SU-DHL-6 (cell line): ENCODE data around the gene LGR4.

ENCODE experiments used
- H2AFZ ChIP-seq: fragments of 200-600 bp; sonication (generic); 2 replicates; pipeline ENCODE4 v1.6.1; 2014; ENCODE audit warnings: low read depth, mild to moderate bottlenecking, moderate library complexity, mixed read lengths, antibody characterized with exemption, low read length; ENCODE audit not compliant: severe bottlenecking
- H3F3A ChIP-seq: fragments of 200-600 bp; shearing (Covaris generic); 2 replicates; pipeline ENCODE4 v1.6.0; 2016; ENCODE audit warnings: antibody characterized with exemption, mild to moderate bottlenecking; ENCODE audit not compliant: insufficient read depth
- H3K27ac ChIP-seq: fragments of 200-600 bp; sonication (generic); 2 replicates; pipeline ENCODE4 v1.5.1; 2016; ENCODE audit warnings: low read depth, mild to moderate bottlenecking, low read length, moderate library complexity, mixed read lengths
- H3K27me3 ChIP-seq: fragments of 200-600 bp; sonication (generic), shearing (Covaris generic); 2 replicates; pipeline ENCODE4 v1.6.0; 2014; ENCODE audit warnings: mild to moderate bottlenecking, low read length
- H3K36me3 ChIP-seq: fragments of 200-600 bp; sonication (generic); 2 replicates; pipeline ENCODE4 v1.6.1; 2014; ENCODE audit warnings: mild to moderate bottlenecking, low read length, mixed read lengths
- H3K4me2 ChIP-seq: fragments of 300-600, 200-600 bp; shearing (Covaris generic), sonication (generic); 2 replicates; pipeline ENCODE4 v1.6.0; 2014; ENCODE audit warnings: low read length, low read depth, mild to moderate bottlenecking; ENCODE audit not compliant: poor library complexity, severe bottlenecking
- H3K4me3 ChIP-seq: fragments of 200-600 bp; sonication (generic); 2 replicates; pipeline ENCODE4 v1.5.1; 2014; ENCODE audit warnings: antibody characterized with exemption, low read length, mild to moderate bottlenecking, mixed read lengths; ENCODE audit not compliant: insufficient read depth, poor library complexity, severe bottlenecking
- H3K79me2 ChIP-seq: fragments of 200-600 bp; sonication (generic); 2 replicates; pipeline ENCODE4 v1.6.1; 2014; ENCODE audit warnings: mild to moderate bottlenecking, low read length, moderate library complexity; ENCODE audit not compliant: insufficient read depth
- H3K9ac ChIP-seq: fragments of 200-600 bp; sonication (generic); 2 replicates; pipeline ENCODE4 v1.7.0; 2014; ENCODE audit warnings: mild to moderate bottlenecking, low read length
- H3K9me2 ChIP-seq: fragments of 200-600 bp; sonication (generic); replicated peaks from 2 replicates; pipeline ENCODE4 v1.6.1; 2014; ENCODE audit warnings: low read length; ENCODE audit not compliant: insufficient read depth
- H3K9me3 ChIP-seq: fragments of 200-600 bp; sonication (generic); 2 replicates; pipeline ENCODE4 v1.6.1; 2014; ENCODE audit warnings: low read length, mixed read lengths; ENCODE audit not compliant: insufficient read depth
- H4K20me1 ChIP-seq: fragments of 200-600 bp; sonication (generic); 2 replicates; pipeline ENCODE4 v1.6.1; 2014; ENCODE audit warnings: low read depth, mild to moderate bottlenecking, antibody characterized with exemption, low read length, moderate library complexity, mixed read lengths
- EZH2phosphoT487 ChIP-seq: fragments of 200-600 bp; sonication (generic), shearing (Covaris generic); conservative IDR thresholded peaks from 2 replicates; pipeline ENCODE4 v1.6.1; 2018; ENCODE audit warnings: mild to moderate bottlenecking, antibody characterized with exemption, low read length, moderate library complexity, mixed read lengths
- TF ChIP-seq, protein P1 (sequence below): fragments of 200-600 bp; sonication (generic); IDR thresholded peaks from one replicate; pipeline ENCODE4 v1.5.1; 2017; ENCODE audit warnings: antibody characterized with exemption, mild to moderate bottlenecking, low read length, moderate library complexity; ENCODE audit not compliant: insufficient read depth, poor library complexity, severe bottlenecking

The LGR4 gene

DNA sequence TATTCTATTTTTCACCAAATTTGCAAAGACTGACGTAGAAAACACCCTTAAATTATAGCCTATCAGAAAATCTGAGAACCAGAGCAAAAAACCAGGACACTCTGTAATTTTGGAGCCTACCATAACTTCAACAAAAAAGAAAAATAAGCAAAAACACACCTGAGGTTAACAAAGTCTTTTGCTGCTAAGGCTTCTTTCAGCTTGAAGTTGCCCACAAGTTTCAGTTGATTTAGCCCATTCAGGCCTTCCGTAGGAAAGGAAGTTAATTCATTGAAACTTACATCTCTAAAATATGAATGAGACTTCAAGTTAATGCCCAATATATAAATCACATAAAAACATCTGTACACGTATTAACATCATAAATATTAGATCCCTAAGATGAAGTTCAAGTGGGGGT, 99.2 kb downstream of the LGR4 start:
- Histone ChIP-seq H3K9ac (no peak overlapping the region), H3K4me3 (no peak overlapping the region), H3F3A (no peaks in the 10 kb centered on the region), H3K9me2 (no peaks in the 10 kb centered on the region), H3K79me2 (no peaks in the 10 kb centered on the region), H3K36me3 (no peaks in the 10 kb centered on the region), H2AFZ (no peak overlapping the region), H3K4me2 (no peak overlapping the region), H3K27ac (no peak overlapping the region), H3K27me3 (no peaks in the 10 kb centered on the region), H4K20me1 (no peaks in the 10 kb centered on the region), H3K9me3 (no peaks in the 10 kb centered on the region)
- TF ChIP-seq, protein P1, sequence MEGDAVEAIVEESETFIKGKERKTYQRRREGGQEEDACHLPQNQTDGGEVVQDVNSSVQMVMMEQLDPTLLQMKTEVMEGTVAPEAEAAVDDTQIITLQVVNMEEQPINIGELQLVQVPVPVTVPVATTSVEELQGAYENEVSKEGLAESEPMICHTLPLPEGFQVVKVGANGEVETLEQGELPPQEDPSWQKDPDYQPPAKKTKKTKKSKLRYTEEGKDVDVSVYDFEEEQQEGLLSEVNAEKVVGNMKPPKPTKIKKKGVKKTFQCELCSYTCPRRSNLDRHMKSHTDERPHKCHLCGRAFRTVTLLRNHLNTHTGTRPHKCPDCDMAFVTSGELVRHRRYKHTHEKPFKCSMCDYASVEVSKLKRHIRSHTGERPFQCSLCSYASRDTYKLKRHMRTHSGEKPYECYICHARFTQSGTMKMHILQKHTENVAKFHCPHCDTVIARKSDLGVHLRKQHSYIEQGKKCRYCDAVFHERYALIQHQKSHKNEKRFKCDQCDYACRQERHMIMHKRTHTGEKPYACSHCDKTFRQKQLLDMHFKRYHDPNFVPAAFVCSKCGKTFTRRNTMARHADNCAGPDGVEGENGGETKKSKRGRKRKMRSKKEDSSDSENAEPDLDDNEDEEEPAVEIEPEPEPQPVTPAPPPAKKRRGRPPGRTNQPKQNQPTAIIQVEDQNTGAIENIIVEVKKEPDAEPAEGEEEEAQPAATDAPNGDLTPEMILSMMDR, result no peak
- no peak for TF ChIP-seq EZH2phosphoT487

DNA sequence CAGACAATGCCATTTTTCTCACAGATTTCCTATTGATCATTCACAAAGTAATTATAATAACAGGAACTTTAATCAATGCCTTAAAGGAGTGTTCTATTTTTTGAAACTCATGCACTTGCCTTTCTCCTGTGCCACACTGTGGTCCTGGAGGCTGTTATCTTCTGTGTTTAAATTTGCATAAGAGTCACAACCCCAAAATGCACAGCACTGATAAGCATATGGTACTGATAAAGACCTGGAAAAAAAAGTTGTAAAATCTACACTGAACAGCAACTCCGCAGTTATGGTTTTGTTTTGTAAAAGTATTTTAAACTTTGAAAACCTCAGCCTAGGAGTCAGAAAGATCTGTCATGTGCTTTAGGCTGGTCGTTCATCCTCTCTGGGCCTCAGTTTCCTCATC, 100.4 kb downstream of the LGR4 start:
- H3K9me2 ChIP-seq, result no peaks in the 10 kb centered on the region
- H3K4me3 ChIP-seq, result no peak overlapping the region
- no peaks in the 10 kb centered on the region for H4K20me1 ChIP-seq
- no peak overlapping the region for H2AFZ ChIP-seq
- H3K27me3 ChIP-seq, result no peaks in the 10 kb centered on the region
- H3K79me2 ChIP-seq, result no peaks in the 10 kb centered on the region
- TF ChIP-seq, protein P1, result no peak
- TF ChIP-seq EZH2phosphoT487, result no peak
- no peak overlapping the region for H3K4me2 ChIP-seq
- no peaks in the 10 kb centered on the region for H3F3A ChIP-seq
- no peak overlapping the region for H3K27ac ChIP-seq
- H3K36me3 ChIP-seq, result no peaks in the 10 kb centered on the region
- no peaks in the 10 kb centered on the region for H3K9me3 ChIP-seq
- no peak overlapping the region for H3K9ac ChIP-seq

DNA sequence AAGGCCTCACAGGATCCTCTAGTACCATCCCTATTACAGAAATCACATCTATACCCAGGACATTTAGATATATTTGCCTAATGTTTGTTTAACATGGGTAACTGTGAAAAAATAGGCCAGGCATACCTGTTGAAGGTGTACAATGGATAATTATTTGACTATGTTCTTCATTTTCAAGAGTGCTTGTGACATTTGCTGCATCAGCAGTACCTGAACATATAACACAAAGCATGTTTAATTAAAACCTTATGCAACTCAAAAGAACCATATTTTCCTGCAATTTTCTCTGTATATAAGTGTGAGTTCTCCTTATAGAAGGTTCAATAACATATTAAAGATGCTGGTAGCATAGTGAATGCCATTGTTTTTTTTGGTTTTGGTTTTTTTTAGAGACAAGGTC, 101.1 kb downstream of the LGR4 start:
- TF ChIP-seq EZH2phosphoT487, result no peak
- TF ChIP-seq, protein P1, result no peak
- no peaks in the 10 kb centered on the region for H4K20me1 ChIP-seq
- no peaks in the 10 kb centered on the region for H3F3A ChIP-seq
- no peaks in the 10 kb centered on the region for H3K36me3 ChIP-seq
- H3K4me2 ChIP-seq, result no peak overlapping the region
- H3K9ac ChIP-seq, result no peak overlapping the region
- H3K79me2 ChIP-seq, result no peaks in the 10 kb centered on the region
- H3K9me2 ChIP-seq, result no peaks in the 10 kb centered on the region
- no peaks in the 10 kb centered on the region for H3K9me3 ChIP-seq
- no peak overlapping the region for H3K4me3 ChIP-seq
- no peaks in the 10 kb centered on the region for H3K27me3 ChIP-seq
- no peak overlapping the region for H2AFZ ChIP-seq
- H3K27ac ChIP-seq, result no peak overlapping the region

DNA sequence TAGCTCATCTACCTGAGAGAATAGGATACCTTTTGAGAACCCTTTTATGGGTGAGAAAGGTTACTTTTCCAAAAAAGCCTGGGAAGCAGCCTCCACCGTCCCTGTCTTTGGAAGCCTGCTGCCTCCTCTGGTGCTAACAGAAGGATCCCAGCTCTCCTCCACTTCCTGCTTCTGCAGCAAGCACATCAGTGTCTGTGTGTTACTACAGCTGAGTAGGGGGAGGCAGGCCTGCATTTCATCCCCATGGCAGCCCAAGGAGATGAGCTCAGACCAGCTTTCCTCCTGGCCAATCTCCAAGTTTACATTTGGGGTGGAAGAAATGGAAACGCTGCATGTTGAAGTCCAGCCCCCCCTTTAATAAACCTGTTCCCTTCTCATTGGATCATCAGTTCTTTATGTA, 102.2 kb downstream of the LGR4 start:
- H3K4me2 ChIP-seq, result no peak overlapping the region
- TF ChIP-seq, protein P1, result no peak
- TF ChIP-seq EZH2phosphoT487, result no peak
- H3K27ac ChIP-seq, result no peak overlapping the region
- H3F3A ChIP-seq, result no peaks in the 10 kb centered on the region
- H3K9me2 ChIP-seq, result no peaks in the 10 kb centered on the region
- H4K20me1 ChIP-seq, result no peaks in the 10 kb centered on the region
- no peak overlapping the region for H3K4me3 ChIP-seq
- no peak overlapping the region for H2AFZ ChIP-seq
- no peaks in the 10 kb centered on the region for H3K27me3 ChIP-seq
- H3K79me2 ChIP-seq, result no peaks in the 10 kb centered on the region
- H3K9me3 ChIP-seq, result no peaks in the 10 kb centered on the region
- no peaks in the 10 kb centered on the region for H3K36me3 ChIP-seq
- no peak overlapping the region for H3K9ac ChIP-seq
